HepG2 (cell line): ENCODE results near the gene BIRC5. TPM values are rescaled to one million over a fixed set of nuclear protein-coding genes. Genes with fewer than 3 reads are reported as not detected.
A peak's percentile ranks its signal among the peaks of the same experiment; 100 is the strongest.

ENCODE experiments used
- ATAC-seq: fragments of 200-7000 bp; cut with Tn5 transposase; 3 replicates; pipeline ENCODE4 v1.9.1; 2020; ENCODE audit warnings: mild to moderate bottlenecking, moderate library complexity
- BruUV-seq: library from RNA; stranded (reverse); fragments of 400-500 nt; replicated peaks from 2 replicates; lab custom pipeline; 2021; lab: Mats Ljungman, UMichigan
- CTCF ChIA-PET: fragments of 300-600 bp; formaldehyde crosslinking; extraction: SDS; loops from one replicate; lab custom pipeline; 2021; ENCODE audit warnings: low total read pairs, inconsistent platforms, low intra/inter-chr PET ratio; lab: Yijun Ruan, JAX
- POLR2A ChIA-PET: fragments of 350-600 bp; sonication (Branson Sonifier 250); formaldehyde crosslinking; loops from one replicate; lab custom pipeline; 2020; ENCODE audit warnings: antibody characterized with exemption, inconsistent platforms; lab: Yijun Ruan, JAX
- DNase-seq: peaks from one replicate; pipeline ENCODE4 v3.0.0-alpha.2; 2015; ENCODE audit warnings: low spot score
- FAIRE-seq: peaks from 3 replicates; lab custom pipeline; 2011; peaks lifted over from hg19 to GRCh38; lab: Jason Lieb, UNC
- H2AFZ ChIP-seq: one replicate; pipeline ENCODE4 v1.6.1; 2011; ENCODE audit warnings: low read length, inconsistent platforms
- H3K27ac ChIP-seq: fragments of 300-600 bp; 3 replicates; pipeline ENCODE4 v1.8.0; 2011; ENCODE audit warnings: mixed run types, mild to moderate bottlenecking, mixed read lengths, low read length, inconsistent platforms; ENCODE audit not compliant: insufficient read depth; ENCODE audit errors: extremely low read length
- H3K27me3 ChIP-seq, 2 experiments: fragments of 200-600 bp in 1 of 2; 2 replicates in 1 of 2; 3 replicates in 1 of 2; pipeline versions ENCODE4 v1.6.0 to v1.8.0; 2011; ENCODE audit warnings: low read length in 2 of 2, mild to moderate bottlenecking in 2 of 2, moderate library complexity in 2 of 2, inconsistent platforms in 1 of 2; ENCODE audit not compliant: insufficient read depth in 2 of 2, control insufficient read depth in 1 of 2
- H3K36me3 ChIP-seq, 2 experiments: fragments of 200-600 bp in 1 of 2; replicated peaks in 1 of 2; 2 replicates in 1 of 2; 3 replicates in 1 of 2; pipeline versions ENCODE4 v1.5.1 to v1.8.0; 2011; ENCODE audit warnings: low read length in 2 of 2, inconsistent platforms in 1 of 2; ENCODE audit not compliant: insufficient read depth in 2 of 2, control insufficient read depth in 1 of 2
- H3K4me1 ChIP-seq: 2 replicates; pipeline ENCODE4 v1.5.1; 2012; ENCODE audit warnings: low read length, inconsistent platforms; ENCODE audit not compliant: insufficient read depth
- H3K4me2 ChIP-seq: 2 replicates; pipeline ENCODE4 v1.6.0; 2011; ENCODE audit warnings: low read depth, low read length, inconsistent platforms
- H3K4me3 ChIP-seq, 3 experiments: fragments of 200-600 bp in 1 of 3; sonication (generic), shearing (Covaris generic) in 1 of 3; replicated peaks in 1 of 3; 2 replicates each; pipeline ENCODE4 v1.5.1; 2011 to 2016; ENCODE audit warnings: low read length in 3 of 3, inconsistent platforms in 2 of 3, low read depth in 2 of 3, mild to moderate bottlenecking in 2 of 3, control low read depth in 1 of 3, mixed read lengths in 1 of 3; ENCODE audit not compliant: insufficient read depth in 1 of 3
- H3K79me2 ChIP-seq: one replicate; pipeline ENCODE4 v1.6.1; 2011; ENCODE audit warnings: low read length, inconsistent platforms; ENCODE audit not compliant: insufficient read depth
- H3K9ac ChIP-seq: 2 replicates; pipeline ENCODE4 v1.6.0; 2011; ENCODE audit warnings: mild to moderate bottlenecking, low read depth, low read length, inconsistent platforms; ENCODE audit not compliant: insufficient read depth
- H3K9me3 ChIP-seq: 2 replicates; pipeline ENCODE4 v1.5.1; 2012; ENCODE audit warnings: mild to moderate bottlenecking, low read length
- H4K20me1 ChIP-seq: 2 replicates; pipeline ENCODE4 v1.6.0; 2011; ENCODE audit warnings: inconsistent platforms, mild to moderate bottlenecking, low read length, moderate library complexity; ENCODE audit not compliant: insufficient read depth
- NCOR1 ChIP-seq: fragments of 200-600 bp; sonication (generic); IDR thresholded peaks from 2 replicates; pipeline ENCODE4 v1.7.0; 2017; ENCODE audit warnings: antibody characterized with exemption, low read length, borderline replicate concordance
- NFKB2 ChIP-seq: sonication (generic); formaldehyde crosslinking; IDR thresholded peaks from 2 replicates; pipeline ENCODE4 v1.4.0; 2020; ENCODE audit warnings: missing genetic modification reagents, borderline replicate concordance
- PHF5A ChIP-seq: IDR thresholded peaks from one replicate; pipeline ENCODE4 v1.6.1; 2018; ENCODE audit warnings: low read depth, missing genetic modification reagents; ENCODE audit not compliant: unreplicated experiment
- RCOR2 ChIP-seq: IDR thresholded peaks from 2 replicates; pipeline ENCODE4 v1.6.1; 2016; ENCODE audit warnings: missing biosample characterization, missing genetic modification reagents
- RNF2 ChIP-seq: fragments of 450-650 bp; conservative IDR thresholded peaks from 2 replicates; pipeline ENCODE4 v1.6.1; 2016; ENCODE audit warnings: low read depth
- ZEB1 ChIP-seq: IDR thresholded peaks from 2 replicates; pipeline ENCODE4 v1.6.1; 2012; ENCODE audit warnings: mild to moderate bottlenecking, low read depth, inconsistent platforms; ENCODE audit not compliant: insufficient replicate concordance
- ZNF317 ChIP-seq: sonication (generic); formaldehyde crosslinking; IDR thresholded peaks from 2 replicates; pipeline ENCODE4 v1.5.0; 2020; ENCODE audit warnings: mild to moderate bottlenecking, missing genetic modification reagents
- ZNF468 ChIP-seq: sonication (generic); formaldehyde crosslinking; IDR thresholded peaks from 2 replicates; pipeline ENCODE4 v1.8.0; 2022; ENCODE audit warnings: mild to moderate bottlenecking, moderate library complexity, missing genetic modification reagents
- ZNF562 ChIP-seq: sonication (generic); formaldehyde crosslinking; IDR thresholded peaks from 2 replicates; pipeline ENCODE4 v1.8.0; 2022; ENCODE audit warnings: missing genetic modification reagents, borderline replicate concordance
- ZNF672 ChIP-seq: sonication (generic); formaldehyde crosslinking; IDR thresholded peaks from 2 replicates; pipeline ENCODE4 v1.8.1; 2022; ENCODE audit warnings: missing genetic modification reagents
- ZNF800 ChIP-seq: sonication (generic); formaldehyde crosslinking; IDR thresholded peaks from 2 replicates; pipeline ENCODE4 v1.4.0; 2020; ENCODE audit warnings: missing genetic modification reagents
- WGBS: methylation state at CpG from one replicate; pipeline ENCODE4 v1.1.6; 2017; ENCODE audit warnings: low lambda C conversion rate; 5-methylcytosine and 5-hydroxymethylcytosine counted together
- in situ Hi-C: cut with HindIII; loops from 2 replicates; pipeline ENCODE4 v1.10.0; 2017; ENCODE audit warnings: low pct_unique_long_range_greater_than_20kb; ENCODE audit not compliant: extremely low pct_ligation_motif_present
- intact Hi-C: fragments of 100-400 bp; cut with micrococcal nuclease; formaldehyde crosslinking; loops from one replicate; pipeline ENCODE4 v1.10.0; 2022; ENCODE audit not compliant: unreplicated experiment
- polyA plus RNA-seq, 8 experiments: library from polyadenylated mRNA; depleted of rRNA in 3 of 8; stranded (reverse) in 7 of 8; unstranded in 1 of 8; fragments of >200 nt; fragmentation: Illumina TruSeq in 4 of 8; extraction: Trizol in 4 of 8; gene quantifications; 2 replicates each; pipeline versions ENCODE4 v1.2.1 to v1.2.3, GENCODE V29; 2011 to 2016; ENCODE audit warnings: low read depth in 4 of 8, missing spikeins in 1 of 8, mixed read lengths in 1 of 8; ENCODE audit not compliant: insufficient read depth in 1 of 8
- total RNA-seq, 5 experiments: library from RNA; depleted of rRNA; stranded (reverse); fragments of >200 nt; fragmentation: Illumina TruSeq; extraction: Trizol; gene quantifications; 2 replicates each; pipeline ENCODE4 v1.2.3, GENCODE V29; 2016; ENCODE audit warnings: low read depth in 1 of 5

Gene BIRC5
- total and polyA plus RNA-seq, 2 of the 13 experiments (the other 11 are each of a cell fraction or from before 2014, with no cell fraction given) = 30.3 to 135 TPM

GRCh38 chr17:78166416-78166815 is 47.6 kb upstream of the BIRC5 start:
- H3K27ac ChIP-seq = no peak overlapping the region
- no peak for DNase-seq
- peaks cover 0 to 2% of the 10 kb centered on the region in 2 experiments; a peak in 1 of 5 replicates for H3K27me3 ChIP-seq
- ChIA-PET CTCF (no interaction called here), POLR2A (interaction anchor here (1.1 to 1.4 kb wide), 2 partner anchors 15 to 32 kb away, joined by 3 to 4 read pairs; no protein-coding TSS in a partner anchor)
- H3K4me1 ChIP-seq = peaks cover 65% of the 10 kb centered on the region
- H3K9ac ChIP-seq = no peak overlapping the region
- in situ Hi-C loops = no loop called here
- 28% methylated on average over 5 of the region's 6 CpGs for WGBS
- intact Hi-C loops = loop anchor here (5.0 kb wide), 1 partner anchor 39 kb away; the partner anchor contains the start of gene TMC6
- 0 out of 2 replicates have a peak, but pooled peaks have one; percentile 36 for TF ChIP-seq ZNF672 (CRISPR knock-in tag)
- TF ChIP-seq PHF5A (CRISPR knock-in tag) = no peak
- TF ChIP-seq RNF2 = no peak
- no peak for TF ChIP-seq ZNF562 (CRISPR knock-in tag)
- no peak for TF ChIP-seq ZNF468 (CRISPR knock-in tag)
- no peak for TF ChIP-seq NFKB2 (CRISPR knock-in tag)
- TF ChIP-seq ZNF800 (CRISPR knock-in tag) = no peak
- no peak for TF ChIP-seq ZNF317 (CRISPR knock-in tag)
- TF ChIP-seq ZEB1 = peak; percentile 76
- no peak for TF ChIP-seq NCOR1
- no peak for TF ChIP-seq RCOR2 (CRISPR knock-in tag)
- peaks cover 1 to 5% of the 10 kb centered on the region in 2 experiments; a peak in 3 of 5 replicates for H3K36me3 ChIP-seq
- peak overlapping the region in 1 of 3 experiments; percentile 5; a peak in 1 of 6 replicates for H3K4me3 ChIP-seq
- FAIRE-seq = no peak
- H2AFZ ChIP-seq = no peak overlapping the region
- peaks cover 8% of the 10 kb centered on the region for H3K79me2 ChIP-seq
- no TSS peak for BruUV-seq
- no peak for ATAC-seq
- peaks cover 5% of the 10 kb centered on the region; the same call in 1 of the 2 replicates for H4K20me1 ChIP-seq
- peak overlapping the region; percentile 87 for H3K4me2 ChIP-seq
- no peaks in the 10 kb centered on the region for H3K9me3 ChIP-seq
